CD4-positive, alpha-beta T cell treated with Interleukin-15 for 1 hour (primary cell): ENCODE measurements around the gene SMIM38.

Source experiments
- DNase-seq: peaks from one replicate; pipeline ENCODE4 v3.0.0-alpha.2; 2020

Gene SMIM38

DNA sequence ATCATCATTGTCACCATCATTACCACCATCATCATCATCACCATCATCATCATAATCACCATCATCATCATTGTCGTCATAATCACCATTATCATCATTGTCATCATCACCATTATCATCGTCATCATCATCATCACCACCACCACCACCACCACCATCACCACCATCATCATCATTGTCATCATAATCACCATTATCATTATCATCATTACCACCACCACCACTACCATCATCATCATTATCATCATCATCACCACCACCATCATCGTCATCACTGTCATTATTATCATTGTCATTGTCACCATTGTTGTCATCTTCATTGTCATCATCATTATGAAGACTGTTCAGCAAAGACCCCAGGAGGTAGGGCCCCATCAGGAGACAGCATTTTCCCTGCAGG lies 33.3 kb downstream of the SMIM38 start:
- no peak for DNase-seq

- DNase-seq = no peak
Observed at GRCh38 chr11:69190796-69191536, 35.2 kb downstream of the SMIM38 start.

DNA sequence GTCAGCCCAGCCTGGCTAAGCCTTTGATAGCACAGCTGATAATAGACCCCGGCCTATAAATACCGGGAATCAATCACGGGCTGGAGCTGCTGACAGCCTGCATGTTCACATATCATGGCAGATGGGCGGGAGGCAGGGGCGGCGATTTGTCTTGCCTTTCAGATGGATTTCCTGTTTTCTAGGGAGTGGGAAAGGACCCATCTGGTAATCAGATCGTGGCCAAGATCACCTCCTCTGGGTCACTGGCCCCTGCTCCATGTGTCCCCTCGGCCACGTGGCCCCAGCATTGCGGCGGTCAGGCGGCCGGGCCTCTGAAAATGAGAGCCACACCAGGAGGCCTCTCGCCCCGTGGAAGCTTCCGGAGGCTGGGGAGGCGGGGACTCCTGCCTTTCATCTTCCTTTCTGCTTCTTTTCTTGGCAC lies 36.6 kb downstream of the SMIM38 start:
- DNase-seq = no peak

GRCh38 chr11:69193151-69193550 lies 37.4 kb downstream of the SMIM38 start:
- DNase-seq = no peak

DNA sequence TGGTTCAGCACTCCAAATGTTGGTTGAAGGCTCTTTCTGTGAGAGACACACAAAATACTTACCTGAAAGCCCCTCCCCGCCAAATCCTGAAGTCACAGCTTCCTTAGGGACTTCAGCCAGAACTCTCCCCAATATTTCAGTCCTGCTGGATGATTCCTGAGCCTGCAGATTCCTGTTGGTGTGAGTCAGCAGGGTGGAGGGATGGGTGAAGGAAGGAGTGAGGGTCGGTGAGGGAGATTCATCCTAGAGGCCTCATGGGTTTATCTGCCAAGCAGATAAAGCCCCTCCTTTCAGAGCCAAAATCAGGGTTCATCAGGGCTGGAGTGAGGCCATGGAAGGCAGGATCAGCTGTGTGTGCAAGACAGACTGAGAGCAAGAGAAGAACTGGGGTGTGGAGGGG lies 37.9 kb downstream of the SMIM38 start:
- DNase-seq = no peak

DNA sequence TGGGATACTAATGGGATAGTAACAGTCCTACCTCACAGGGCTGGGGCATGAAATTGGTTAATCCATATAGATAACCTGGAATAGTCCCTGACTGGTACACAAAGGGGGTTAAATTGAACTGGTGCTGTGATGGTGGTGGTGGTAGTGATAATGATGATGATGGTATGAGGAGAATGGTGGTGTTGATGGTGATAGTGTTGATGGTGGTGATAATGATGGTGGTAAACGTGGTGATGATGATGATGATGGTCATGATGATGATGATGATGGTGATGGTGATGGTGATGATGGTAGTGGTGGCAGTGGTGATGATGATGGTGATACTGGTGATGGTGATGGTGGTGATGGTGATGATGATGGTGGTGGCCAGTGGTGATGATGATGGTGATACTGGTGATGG lies 38.7 kb downstream of the SMIM38 start:
- DNase-seq = no peak

DNA sequence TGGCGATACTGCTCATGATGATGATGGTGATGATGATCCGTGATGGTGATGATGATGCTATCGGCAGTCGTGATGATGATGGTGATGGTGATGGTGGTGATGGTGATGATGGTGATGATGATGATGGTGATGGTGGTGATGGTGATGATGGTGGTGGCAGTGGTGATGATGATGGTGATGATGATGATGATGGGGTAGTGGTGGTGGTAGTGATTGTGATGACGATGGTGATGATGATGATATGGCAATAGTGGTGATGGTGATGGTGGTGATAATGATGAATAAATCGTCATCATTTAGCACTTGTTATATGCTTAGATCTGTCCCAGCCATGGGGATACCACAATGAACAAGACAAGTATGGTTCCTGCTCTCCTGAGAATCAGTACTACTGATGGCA lies 39.2 kb downstream of the SMIM38 start:
- DNase-seq = no peak

GRCh38 chr11:69195824-69196782 lies 40.4 kb downstream of the SMIM38 start:
- no peak for DNase-seq

GRCh38 chr11:69196783-69197169 lies 41.0 kb downstream of the SMIM38 start:
- DNase-seq = no peak

DNA sequence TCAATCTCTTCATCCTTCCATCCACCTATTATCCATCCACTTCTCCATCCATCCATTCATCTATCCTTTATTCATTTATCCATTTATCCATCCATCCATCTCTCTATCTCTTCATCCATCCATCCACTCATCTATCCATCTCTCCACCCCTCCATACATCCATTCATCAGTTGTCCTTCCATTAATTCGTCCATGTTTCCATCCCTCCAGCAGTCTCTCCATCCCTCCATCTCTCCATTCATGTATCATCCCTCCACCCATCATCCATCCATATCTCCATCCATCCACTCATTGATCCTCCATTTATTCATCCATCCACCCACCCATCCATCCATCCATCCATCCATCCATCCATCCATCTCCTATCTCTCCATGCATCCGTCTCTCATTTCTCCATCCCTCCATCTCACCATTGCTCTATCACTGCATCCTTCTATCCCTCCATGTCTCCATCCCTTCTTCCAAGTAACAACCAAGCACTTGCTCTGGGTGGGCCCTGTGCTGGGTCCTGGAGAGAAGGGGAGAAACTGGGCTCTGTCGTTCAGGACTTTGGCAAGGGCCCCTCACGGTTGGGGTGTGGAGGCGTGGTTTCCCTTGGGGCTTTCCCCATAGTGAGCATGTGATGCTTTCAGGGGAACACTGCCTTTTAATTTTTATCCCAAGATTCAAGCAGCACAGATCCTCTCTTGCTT lies 43.3 kb downstream of the SMIM38 start:
- no peak for DNase-seq

DNA sequence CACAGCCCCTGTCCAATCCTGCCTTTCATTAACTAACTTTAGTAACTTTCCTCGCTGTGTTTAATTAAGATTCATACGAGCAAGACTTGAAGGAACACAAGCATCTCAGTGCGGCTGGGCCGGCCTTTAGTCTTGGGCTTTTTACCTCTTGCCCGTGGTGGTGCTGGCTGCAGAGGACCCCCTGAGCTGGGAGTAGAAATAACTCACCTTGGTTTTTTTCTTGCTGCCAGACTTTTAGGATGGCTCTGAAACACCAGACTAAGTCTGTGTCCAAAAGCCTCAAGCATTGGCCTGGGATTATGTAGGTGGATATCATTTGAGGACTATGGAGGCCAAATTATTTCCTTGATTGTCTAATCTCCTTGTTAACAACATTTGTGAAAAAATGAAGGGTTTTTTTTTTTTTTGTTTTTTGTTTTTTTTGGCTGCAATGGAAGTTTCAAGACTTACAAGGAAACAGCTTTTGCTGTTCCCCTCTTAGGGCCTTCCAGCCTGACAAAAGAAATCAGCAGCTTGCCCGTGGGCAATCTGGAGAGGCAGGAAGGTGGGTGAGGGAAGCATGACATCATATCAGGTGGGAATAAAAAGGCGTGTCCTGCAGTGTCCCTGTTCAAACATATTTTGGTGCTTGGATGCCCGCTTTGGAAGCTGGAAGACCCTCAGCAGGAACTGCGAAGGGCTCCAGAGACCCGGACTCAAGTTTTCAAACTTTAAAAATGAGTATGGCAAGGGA lies 44.0 kb downstream of the SMIM38 start:
- no peak for DNase-seq

- DNase-seq = no peak
Observed at GRCh38 chr11:69200331-69201065, 44.8 kb downstream of the SMIM38 start.

GRCh38 chr11:69201066-69201365 lies 45.3 kb downstream of the SMIM38 start:
- no peak for DNase-seq

- no peak for DNase-seq
Observed at GRCh38 chr11:69201764-69202370, 46.1 kb downstream of the SMIM38 start.

- no peak for DNase-seq
Observed at GRCh38 chr11:69202511-69203221, 46.9 kb downstream of the SMIM38 start.

GRCh38 chr11:69203381-69203780 lies 47.6 kb downstream of the SMIM38 start:
- DNase-seq = no peak

- DNase-seq = no peak
Observed at GRCh38 chr11:69203901-69204245, 48.1 kb downstream of the SMIM38 start.

DNA sequence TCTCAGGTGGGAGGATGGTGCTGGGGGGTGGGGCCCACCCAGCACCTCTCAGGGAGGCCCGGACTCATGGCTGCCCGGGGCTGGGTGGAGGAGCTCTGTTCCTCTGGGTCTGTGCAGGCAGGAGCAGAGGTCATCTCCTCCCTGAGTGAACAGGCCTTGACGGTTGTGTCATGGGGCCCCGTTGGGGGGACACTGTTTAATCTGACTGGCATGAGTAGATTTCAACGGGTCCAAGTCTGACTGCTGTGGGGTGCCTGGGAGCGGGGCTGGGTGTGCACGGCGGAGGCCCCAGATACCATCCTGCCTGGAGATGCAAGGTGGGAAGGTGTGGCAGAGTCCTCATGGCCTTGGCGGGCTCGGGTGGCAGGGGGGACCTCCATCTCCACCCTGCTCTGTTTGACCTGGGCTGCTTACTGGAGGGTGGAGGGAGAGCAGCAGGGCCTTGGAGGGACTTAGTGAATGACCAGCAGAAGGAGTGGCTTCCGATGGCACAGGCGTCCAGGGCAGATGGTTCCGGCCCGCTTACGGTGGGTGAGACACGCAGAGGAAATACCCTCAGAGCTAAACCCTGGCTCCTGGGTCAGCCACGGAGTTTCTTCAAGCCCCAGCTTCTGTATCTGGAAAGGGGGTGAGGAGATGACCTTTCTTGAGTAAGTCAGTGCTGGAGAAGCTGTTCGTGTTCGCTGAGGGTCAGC lies 48.7 kb downstream of the SMIM38 start:
- no peak for DNase-seq

GRCh38 chr11:69204941-69205742 lies 49.4 kb downstream of the SMIM38 start:
- DNase-seq = no peak
